Dedifferentiated amniotic fluid mesenchymal stem cell (primary cell): ENCODE results near the gene LCN6.
A peak's percentile ranks its signal among the peaks of the same experiment; 100 is the strongest.
"Not testable (repeated sequence)": the region's sequence is repeated elsewhere in the genome, so short reads cannot be mapped to it uniquely, and the experiment has no call there.

Experiments used
- DNase-seq: peaks from one replicate; pipeline ENCODE4 v3.0.0-alpha.2; 2016; ENCODE audit errors: extremely low spot score

LCN6 gene

DNA sequence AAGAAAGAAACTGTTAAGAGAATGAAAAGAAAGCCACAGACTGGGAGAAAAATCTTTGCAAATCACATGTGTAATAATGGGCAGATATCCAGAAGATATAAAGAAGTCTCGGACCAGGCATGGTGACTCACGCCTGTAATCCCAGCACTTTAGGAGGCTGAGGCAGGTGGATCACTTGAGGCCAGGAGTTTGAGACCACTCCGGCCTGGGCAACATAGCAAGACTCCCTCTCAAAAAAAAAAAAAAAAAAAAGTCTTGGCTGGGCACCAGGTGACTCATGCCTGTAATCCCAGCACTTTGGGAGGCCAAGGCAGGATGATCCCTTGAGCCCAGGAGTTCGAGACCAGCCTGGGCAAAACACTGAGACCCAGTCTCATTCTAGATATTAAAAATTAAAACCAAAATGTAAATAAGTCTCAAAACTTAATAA lies 37.1 kb downstream of the LCN6 start:
- not testable (repeated sequence) for DNase-seq

- DNase-seq: no peak
Measured at GRCh38 chr9:136710543-136710942, 37.8 kb downstream of the LCN6 start.

DNA sequence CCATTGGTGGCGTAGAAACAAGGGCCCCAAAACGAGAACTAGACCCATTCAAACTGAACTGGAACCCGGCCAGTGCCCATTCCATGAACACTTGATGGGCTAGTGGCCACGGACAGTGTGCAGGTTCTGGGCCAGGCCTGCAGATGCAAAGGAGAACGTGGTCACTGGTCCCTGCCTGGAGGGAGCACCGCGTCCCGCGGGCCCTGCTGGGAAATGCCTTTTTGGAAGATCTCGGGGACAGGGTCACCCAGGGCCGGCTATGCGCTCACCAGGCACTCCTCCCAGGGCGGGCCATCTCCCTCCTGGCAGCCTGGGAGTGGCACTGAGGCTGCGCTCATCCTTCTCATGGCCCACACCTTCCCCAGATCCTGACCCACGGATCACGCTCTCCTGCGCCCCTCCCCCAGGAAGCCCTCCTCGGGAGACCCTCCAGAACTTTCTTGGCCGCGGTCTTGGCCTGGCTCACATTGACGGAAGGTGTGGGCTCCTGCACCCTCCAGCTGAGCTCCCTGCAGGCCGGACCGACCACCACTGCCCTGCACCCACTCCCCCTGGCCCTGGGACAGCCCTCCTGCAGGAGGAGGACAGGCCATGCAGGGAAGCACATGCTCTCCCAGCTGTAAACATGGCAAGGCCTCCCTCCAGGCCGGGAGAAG lies 38.7 kb downstream of the LCN6 start:
- no peak for DNase-seq

- DNase-seq: no peak
Measured at GRCh38 chr9:136707849-136708517, 40.3 kb downstream of the LCN6 start.

- DNase-seq: no peak
Measured at GRCh38 chr9:136707011-136707410, 41.3 kb downstream of the LCN6 start.

DNA sequence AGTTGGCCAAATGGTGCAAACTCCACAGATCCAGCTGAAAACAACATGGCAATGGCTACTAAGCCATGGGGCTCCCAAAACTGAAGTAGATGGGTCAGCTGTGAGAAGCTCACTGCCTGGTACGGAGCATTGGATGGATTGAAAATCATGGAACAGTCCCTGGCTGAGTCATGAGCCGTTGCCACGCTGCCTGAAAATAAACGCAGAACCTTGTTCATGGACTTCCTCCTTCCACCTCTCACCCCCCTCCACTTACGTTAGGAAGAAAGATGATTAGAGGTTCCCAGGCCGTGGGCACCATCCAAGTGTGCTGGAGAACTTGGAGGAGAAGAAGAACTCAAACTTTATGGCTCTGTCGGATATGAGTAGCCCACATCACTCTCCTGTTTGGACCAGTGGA lies 42.8 kb downstream of the LCN6 start:
- DNase-seq: no peak

DNA sequence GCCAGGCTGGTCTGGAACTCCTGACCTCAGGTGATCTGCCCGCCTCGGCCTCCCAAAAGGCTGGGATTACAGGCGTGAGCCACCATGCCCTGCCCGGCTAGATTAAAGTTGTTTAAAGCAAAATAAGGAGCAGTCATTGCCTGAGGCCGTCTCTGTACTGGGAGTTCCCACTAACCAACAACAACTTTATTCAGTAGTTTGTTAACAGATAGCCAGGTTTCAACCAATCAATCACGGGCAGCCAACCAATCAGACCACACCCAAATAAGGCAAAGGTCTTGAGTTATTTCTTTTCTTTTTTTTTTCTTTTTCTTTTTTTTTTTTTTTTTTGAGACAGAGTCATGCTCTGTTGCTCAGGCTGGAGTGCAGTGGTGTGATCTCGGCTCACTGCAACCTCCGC lies 43.6 kb downstream of the LCN6 start:
- not testable (repeated sequence) for DNase-seq

- DNase-seq: no peak
Measured at GRCh38 chr9:136703276-136703860, 45.0 kb downstream of the LCN6 start.

DNA sequence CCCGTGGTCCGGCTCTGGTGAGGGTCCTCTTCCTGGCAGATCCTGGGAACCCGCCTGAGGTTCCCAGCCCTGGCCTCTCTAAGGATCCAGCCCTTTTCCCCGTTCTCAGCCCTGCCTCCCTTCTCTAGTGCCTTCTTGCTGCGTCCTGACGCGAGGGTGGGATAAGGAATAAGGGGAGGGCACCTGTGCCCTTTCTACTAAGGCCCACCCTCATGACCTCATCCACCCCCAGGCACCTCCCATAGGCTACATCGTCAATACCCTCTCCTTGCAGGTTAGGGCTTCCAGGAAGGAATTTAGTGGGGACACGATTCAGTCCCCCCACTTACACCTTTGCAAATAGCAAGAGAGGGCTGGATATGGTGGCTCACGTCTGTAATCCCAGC lies 46.7 kb downstream of the LCN6 start:
- DNase-seq: no peak

GRCh38 chr9:136700959-136701667 lies 47.2 kb downstream of the LCN6 start:
- no peak for DNase-seq

DNA sequence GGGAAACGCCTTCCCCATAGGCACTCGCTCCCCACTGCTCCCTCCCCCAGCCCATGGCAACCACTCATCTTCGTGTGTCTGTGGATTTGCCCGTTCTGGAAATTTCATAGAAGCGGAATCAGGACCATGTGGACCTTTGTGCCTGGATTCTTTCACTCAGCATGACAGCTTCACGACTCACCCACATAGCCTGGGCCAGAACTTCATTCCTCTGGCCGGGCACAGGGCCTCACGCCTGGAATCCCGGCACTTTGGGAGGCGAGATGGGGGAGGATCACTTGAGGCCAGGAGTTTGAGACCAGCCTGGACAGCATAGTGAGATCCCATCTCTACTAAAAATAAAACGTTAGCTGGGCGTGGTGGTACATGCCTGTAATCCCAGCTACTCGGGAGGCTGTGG lies 48.0 kb downstream of the LCN6 start:
- DNase-seq: peak; percentile 31

DNA sequence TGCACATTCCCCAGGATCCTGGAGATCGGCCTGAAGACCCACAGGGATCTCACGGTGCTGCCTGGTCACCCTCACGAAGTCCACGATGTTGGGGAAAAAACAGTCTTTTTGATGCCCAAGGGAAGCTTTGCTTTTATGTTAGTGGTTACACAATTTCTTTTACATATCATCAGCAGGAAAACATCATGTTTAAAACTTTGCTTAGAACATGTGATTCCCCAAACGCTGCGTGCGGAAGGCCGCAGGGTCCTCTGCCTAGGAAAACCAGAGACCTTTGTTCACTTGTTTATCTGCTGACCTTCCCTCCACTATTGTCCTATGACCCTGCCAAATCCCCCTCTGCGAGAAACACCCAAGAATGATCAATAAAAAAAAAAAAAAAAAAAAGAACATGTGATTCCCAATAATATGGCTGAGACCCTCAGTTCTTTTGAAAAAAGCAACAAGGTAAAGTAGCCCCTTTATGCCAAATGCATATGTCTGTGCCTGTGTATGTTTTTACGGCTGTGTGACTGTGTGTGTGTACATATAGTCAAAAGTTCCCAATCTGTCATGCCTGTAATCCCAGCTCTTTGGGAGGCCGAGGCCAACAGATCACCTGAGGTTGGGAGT lies 49.6 kb downstream of the LCN6 start:
- no peak for DNase-seq

- DNase-seq: no peak
Measured at GRCh38 chr9:136697821-136698526, 50.4 kb downstream of the LCN6 start.

DNA sequence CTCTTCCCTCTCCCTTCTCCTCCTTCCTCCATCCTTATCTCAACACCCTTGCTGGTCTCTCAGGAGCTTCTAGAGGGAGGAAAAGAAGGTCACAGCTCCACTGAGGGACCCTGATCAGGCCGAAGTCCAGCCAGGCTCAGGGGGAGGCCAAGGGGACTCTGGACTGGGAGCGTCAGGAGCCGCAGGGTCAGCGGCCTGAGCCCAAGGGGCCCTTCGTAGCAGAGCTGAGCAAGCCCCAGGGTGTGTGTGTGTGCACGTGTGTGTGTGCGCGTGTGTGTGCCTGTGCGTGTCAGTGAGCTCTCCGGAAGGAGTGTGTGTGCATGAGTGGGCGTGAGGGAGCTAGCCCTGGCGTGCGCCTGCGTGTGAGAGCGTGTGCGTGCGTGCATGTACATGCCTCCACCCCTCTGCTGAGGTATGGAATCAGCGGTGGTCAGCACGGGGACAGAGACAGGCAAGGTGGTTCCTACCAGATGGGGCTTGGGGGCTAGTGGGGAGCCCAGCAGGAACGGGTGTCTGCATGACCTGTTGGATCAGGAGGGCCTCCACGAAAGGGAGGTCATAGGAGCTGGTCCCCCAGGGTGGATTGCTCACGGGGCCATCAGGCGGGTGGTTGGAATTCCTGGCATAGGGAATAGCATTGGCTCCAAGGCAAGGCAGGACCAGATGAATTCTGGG lies 51.0 kb downstream of the LCN6 start:
- no peak for DNase-seq

- DNase-seq: no peak
Measured at GRCh38 chr9:136696502-136696901, 51.8 kb downstream of the LCN6 start.

DNA sequence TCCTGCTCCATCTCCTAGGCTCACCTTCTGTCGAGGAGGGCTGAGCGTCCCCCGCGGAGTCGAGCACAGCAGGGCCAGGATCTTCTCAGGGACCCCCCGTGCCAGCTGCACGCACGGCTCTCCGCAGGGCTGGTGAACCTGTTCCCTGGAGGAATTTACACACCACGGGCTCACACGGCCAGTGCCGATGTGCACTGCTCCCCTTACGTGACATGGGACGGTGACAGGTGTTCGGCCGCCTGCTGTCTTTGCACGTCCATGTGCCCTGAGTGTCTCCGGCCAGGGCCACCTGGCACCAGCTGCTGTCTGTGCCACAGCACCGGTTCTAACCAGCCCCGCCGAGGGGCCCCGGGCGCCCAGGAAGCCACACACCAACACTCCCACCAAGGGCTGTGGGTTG lies 52.4 kb downstream of the LCN6 start:
- DNase-seq: no peak

DNA sequence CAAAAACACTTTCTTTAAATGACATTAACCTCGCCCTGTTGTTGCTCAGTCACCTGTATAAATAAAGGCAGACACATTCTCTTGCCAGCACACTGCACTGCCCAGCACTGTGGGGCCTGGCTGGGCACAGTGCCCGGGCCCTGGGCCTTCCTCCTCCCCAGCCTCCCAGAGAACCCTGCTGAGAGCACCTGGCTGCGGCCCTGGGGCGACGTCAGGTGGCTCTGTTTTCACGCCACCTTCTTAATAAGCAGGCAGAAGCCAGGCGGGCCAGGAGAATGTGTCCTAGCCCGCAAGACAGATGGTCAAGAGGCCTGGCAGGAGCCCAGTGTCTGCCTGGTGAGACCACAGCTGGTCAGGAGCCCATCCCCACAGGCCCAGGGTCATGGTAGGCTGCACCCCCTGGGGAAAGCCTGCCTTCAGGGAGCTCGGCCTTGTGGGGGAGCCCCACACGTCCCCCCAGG lies 52.9 kb downstream of the LCN6 start:
- no peak for DNase-seq

DNA sequence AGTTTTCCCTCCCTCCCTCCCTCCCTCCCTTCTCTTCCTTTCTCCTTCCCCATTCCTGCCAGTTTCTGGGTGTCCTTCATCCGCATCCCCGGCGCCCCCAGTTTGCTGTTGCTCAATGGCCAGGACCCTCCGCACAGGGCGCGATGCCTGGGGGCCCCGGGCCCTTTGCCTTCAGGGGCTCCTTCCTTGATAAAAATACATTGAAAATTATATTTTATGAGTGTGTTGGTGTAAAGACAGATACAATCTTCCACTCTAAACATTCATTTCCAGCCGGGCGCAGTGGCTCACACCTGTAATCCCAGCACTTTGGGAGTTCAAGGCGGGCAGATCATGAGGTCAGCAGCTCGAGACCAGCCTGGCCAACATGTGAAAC lies 53.5 kb downstream of the LCN6 start:
- no peak for DNase-seq

GRCh38 chr9:136694163-136694871 lies 54.0 kb downstream of the LCN6 start:
- DNase-seq: no peak
